Measurements from ENCODE around the gene JAK1.

The JAK1 gene

DNA sequence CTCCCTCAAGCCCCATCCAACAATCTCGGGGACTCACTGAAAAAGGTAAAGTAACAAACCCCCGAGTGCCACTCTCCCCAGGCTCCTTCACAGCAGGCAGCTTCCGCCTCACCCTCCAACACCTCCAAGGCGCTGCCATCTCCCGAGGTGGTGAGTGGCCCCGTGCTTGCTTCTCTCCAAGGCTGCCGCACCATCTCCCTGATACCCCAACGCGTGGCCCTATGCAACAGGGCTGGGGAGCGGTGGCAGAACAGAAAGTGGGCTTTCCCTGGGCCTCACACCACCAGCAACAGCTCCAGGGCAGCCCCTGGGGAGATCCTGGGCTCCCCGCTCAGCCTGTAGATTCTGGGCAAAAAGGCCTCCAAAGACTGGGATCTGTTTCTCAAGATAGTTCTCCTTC, 116.4 kb downstream of the JAK1 start:
- TF ChIP-seq EP300 (IDR thresholded peaks at IDR 0.05; ENCODE audit: borderline replicate concordance): no peak
- no peak for TF ChIP-seq CEBPB (IDR thresholded peaks at IDR 0.05)
- TF ChIP-seq TAF1 (IDR thresholded peaks at IDR 0.05; ENCODE audit: low read depth): no peak
- no peak for TF ChIP-seq FOXM1 (IDR thresholded peaks at IDR 0.05; ENCODE audit: borderline replicate concordance, low read depth)
- no peak for TF ChIP-seq ZBTB7A (IDR thresholded peaks at IDR 0.05; ENCODE audit: low read depth)
- TF ChIP-seq NFIC (IDR thresholded peaks at IDR 0.05): no peak
- no peak for TF ChIP-seq YY1 (IDR thresholded peaks at IDR 0.05; ENCODE audit: low read depth)
- TF ChIP-seq, protein P1, sequence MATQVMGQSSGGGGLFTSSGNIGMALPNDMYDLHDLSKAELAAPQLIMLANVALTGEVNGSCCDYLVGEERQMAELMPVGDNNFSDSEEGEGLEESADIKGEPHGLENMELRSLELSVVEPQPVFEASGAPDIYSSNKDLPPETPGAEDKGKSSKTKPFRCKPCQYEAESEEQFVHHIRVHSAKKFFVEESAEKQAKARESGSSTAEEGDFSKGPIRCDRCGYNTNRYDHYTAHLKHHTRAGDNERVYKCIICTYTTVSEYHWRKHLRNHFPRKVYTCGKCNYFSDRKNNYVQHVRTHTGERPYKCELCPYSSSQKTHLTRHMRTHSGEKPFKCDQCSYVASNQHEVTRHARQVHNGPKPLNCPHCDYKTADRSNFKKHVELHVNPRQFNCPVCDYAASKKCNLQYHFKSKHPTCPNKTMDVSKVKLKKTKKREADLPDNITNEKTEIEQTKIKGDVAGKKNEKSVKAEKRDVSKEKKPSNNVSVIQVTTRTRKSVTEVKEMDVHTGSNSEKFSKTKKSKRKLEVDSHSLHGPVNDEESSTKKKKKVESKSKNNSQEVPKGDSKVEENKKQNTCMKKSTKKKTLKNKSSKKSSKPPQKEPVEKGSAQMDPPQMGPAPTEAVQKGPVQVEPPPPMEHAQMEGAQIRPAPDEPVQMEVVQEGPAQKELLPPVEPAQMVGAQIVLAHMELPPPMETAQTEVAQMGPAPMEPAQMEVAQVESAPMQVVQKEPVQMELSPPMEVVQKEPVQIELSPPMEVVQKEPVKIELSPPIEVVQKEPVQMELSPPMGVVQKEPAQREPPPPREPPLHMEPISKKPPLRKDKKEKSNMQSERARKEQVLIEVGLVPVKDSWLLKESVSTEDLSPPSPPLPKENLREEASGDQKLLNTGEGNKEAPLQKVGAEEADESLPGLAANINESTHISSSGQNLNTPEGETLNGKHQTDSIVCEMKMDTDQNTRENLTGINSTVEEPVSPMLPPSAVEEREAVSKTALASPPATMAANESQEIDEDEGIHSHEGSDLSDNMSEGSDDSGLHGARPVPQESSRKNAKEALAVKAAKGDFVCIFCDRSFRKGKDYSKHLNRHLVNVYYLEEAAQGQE (IDR thresholded peaks at IDR 0.05; ENCODE audit: low read depth): no peak
- TF ChIP-seq, protein P2, sequence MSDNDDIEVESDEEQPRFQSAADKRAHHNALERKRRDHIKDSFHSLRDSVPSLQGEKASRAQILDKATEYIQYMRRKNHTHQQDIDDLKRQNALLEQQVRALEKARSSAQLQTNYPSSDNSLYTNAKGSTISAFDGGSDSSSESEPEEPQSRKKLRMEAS (IDR thresholded peaks at IDR 0.05): no peak
- no peak for TF ChIP-seq EGR1 (IDR thresholded peaks at IDR 0.05)
- TF ChIP-seq, protein P3, sequence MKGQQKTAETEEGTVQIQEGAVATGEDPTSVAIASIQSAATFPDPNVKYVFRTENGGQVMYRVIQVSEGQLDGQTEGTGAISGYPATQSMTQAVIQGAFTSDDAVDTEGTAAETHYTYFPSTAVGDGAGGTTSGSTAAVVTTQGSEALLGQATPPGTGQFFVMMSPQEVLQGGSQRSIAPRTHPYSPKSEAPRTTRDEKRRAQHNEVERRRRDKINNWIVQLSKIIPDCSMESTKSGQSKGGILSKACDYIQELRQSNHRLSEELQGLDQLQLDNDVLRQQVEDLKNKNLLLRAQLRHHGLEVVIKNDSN (IDR thresholded peaks at IDR 0.05): no peak
- no peak for TF ChIP-seq TCF12 (IDR thresholded peaks at IDR 0.05; ENCODE audit: low read depth)
- TF ChIP-seq RAD21 (IDR thresholded peaks at IDR 0.05; ENCODE audit: low read depth): no peak
- TF ChIP-seq TEAD4 (IDR thresholded peaks at IDR 0.05): no peak
- TF ChIP-seq CREB1 (IDR thresholded peaks at IDR 0.05; ENCODE audit: low read depth): no peak

DNA sequence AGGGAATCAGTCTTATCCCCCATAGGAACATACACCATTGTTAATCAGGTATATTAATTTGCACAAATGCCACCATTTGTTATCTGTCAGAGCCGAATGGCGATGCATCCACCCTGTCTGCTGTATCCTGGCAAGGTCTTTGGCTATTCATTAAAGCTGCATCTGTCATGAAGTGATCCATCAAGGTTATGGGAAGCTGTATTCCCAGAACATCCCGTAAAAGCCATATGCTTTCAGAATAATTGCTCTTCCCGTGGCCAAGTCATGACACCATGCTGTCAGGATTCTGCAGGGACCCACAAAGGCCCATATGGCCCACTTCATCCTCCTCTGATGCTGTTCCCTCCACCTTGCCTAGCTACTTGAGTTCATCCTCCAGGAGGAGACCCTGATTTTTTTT, 117.5 kb downstream of the JAK1 start:
- TF ChIP-seq TEAD4 (IDR thresholded peaks at IDR 0.05) (no peak), EGR1 (IDR thresholded peaks at IDR 0.05) (no peak), TCF12 (IDR thresholded peaks at IDR 0.05; ENCODE audit: low read depth) (no peak), CEBPB (IDR thresholded peaks at IDR 0.05) (no peak)
- TF ChIP-seq, protein P1 (IDR thresholded peaks at IDR 0.05; ENCODE audit: low read depth): no peak

DNA sequence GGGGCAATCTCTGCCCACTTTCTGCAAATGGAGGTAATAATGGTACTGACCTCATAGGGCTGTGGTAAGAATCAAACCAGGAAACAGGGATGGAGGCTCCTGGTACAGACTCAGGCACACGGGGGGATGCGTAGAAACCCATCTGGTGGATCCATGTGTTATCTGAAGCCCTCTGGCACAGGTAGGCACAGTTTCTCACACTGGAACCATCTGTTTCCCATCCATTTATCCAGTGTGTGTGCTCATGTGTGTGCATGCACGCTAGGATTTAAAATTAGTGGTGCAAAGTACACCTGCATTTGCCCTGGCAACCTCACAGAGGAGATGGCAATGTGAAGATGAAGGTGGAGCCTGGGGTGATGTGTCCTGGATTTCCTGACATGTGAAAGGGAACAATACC, 118.2 kb downstream of the JAK1 start:
- TF ChIP-seq TCF12 (IDR thresholded peaks at IDR 0.05; ENCODE audit: low read depth) (no peak), FOXM1 (IDR thresholded peaks at IDR 0.05; ENCODE audit: borderline replicate concordance, low read depth) (no peak), NFIC (IDR thresholded peaks at IDR 0.05) (no peak), CEBPB (IDR thresholded peaks at IDR 0.05) (no peak), ZBTB7A (IDR thresholded peaks at IDR 0.05; ENCODE audit: low read depth) (no peak), TEAD4 (IDR thresholded peaks at IDR 0.05) (no peak), TAF1 (IDR thresholded peaks at IDR 0.05; ENCODE audit: low read depth) (no peak), RAD21 (IDR thresholded peaks at IDR 0.05; ENCODE audit: low read depth) (no peak), CREB1 (IDR thresholded peaks at IDR 0.05; ENCODE audit: low read depth) (no peak), YY1 (IDR thresholded peaks at IDR 0.05; ENCODE audit: low read depth) (no peak), EP300 (IDR thresholded peaks at IDR 0.05; ENCODE audit: borderline replicate concordance) (no peak), EGR1 (IDR thresholded peaks at IDR 0.05) (no peak)
- TF ChIP-seq, protein P3 (IDR thresholded peaks at IDR 0.05): no peak
- TF ChIP-seq, protein P2 (IDR thresholded peaks at IDR 0.05): no peak
- TF ChIP-seq, protein P1 (IDR thresholded peaks at IDR 0.05; ENCODE audit: low read depth): no peak

DNA sequence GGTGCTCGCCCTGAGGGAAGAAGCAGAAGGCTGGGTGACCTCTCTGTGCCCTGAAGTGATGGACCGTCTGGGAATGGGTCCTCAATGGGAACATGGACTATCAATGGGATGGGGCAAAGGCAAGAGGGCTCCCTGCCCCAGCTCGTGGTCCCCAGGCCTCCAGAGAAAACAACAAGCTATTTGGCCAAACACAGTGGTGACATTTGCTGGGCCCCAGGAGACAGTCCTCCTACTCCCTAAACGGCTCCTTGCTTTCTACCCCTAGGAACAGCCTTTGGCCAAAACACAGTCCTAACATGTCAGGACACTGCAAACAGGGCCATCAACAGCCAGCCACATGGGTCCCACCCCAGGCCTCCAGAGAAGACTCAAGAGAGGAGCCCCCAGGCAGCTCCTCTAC, 118.7 kb downstream of the JAK1 start:
- TF ChIP-seq FOXM1 (IDR thresholded peaks at IDR 0.05; ENCODE audit: borderline replicate concordance, low read depth) (no peak), NFIC (IDR thresholded peaks at IDR 0.05) (no peak)

Data from Ishikawa (cell line).